Measurements from ENCODE around the gene FITM1.

The FITM1 gene

DNA sequence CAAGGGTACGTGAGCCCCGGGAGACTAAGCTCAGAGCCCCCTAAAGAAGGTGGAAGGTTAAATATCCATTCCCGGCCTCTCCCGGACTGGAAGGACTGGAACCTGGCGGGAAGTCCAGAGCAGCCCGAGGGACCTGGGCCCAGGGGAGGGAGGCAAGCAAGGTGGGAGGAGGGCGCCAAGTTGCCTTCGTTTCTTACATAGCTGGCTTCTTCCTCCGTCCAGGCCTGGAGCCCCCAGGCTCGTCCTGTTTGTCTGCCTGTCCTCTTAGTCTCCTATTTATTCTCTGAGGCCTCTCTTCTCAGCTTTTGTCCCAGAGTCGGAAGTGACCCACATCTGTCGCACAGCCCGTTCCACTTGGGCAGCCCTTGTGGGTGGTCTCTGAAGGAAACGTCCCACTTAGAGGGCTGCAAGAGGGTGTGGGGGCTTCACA, 35.6 kb upstream of the FITM1 start:
- H3F3A ChIP-seq (ENCODE audit: control insufficient read depth, insufficient read depth) = peaks cover 14% of the 10 kb centered on the region
- TF ChIP-seq EZH2phosphoT487 (IDR thresholded peaks at IDR 0.05; ENCODE audit: borderline replicate concordance, low read length) = no peak
- TF ChIP-seq, protein P1, sequence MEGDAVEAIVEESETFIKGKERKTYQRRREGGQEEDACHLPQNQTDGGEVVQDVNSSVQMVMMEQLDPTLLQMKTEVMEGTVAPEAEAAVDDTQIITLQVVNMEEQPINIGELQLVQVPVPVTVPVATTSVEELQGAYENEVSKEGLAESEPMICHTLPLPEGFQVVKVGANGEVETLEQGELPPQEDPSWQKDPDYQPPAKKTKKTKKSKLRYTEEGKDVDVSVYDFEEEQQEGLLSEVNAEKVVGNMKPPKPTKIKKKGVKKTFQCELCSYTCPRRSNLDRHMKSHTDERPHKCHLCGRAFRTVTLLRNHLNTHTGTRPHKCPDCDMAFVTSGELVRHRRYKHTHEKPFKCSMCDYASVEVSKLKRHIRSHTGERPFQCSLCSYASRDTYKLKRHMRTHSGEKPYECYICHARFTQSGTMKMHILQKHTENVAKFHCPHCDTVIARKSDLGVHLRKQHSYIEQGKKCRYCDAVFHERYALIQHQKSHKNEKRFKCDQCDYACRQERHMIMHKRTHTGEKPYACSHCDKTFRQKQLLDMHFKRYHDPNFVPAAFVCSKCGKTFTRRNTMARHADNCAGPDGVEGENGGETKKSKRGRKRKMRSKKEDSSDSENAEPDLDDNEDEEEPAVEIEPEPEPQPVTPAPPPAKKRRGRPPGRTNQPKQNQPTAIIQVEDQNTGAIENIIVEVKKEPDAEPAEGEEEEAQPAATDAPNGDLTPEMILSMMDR (IDR thresholded peaks at IDR 0.05; ENCODE audit: low read depth, low read length, poor library complexity, severe bottlenecking) = no peak
- no peaks in the 10 kb centered on the region for H3K27me3 ChIP-seq (ENCODE audit: control insufficient read depth, low read length)
- peaks cover 34% of the 10 kb centered on the region for H3K36me3 ChIP-seq (ENCODE audit: control insufficient read depth, low read length)
- peak overlapping the region; percentile 86 for H3K4me2 ChIP-seq (ENCODE audit: low read length)
- peaks cover 33% of the 10 kb centered on the region for H3K4me1 ChIP-seq (ENCODE audit: control insufficient read depth, low read length)
- peak overlapping the region; percentile 87 for H3K4me3 ChIP-seq (ENCODE audit: low read length)
- H3K9me2 ChIP-seq (replicated peaks; ENCODE audit: control insufficient read depth, low read length) = no peaks in the 10 kb centered on the region
- H3K27ac ChIP-seq (ENCODE audit: low read depth, low read length) = peak overlapping the region; percentile 93
- H4K20me1 ChIP-seq (ENCODE audit: control insufficient read depth, insufficient read depth, low read depth, low read length) = no peaks in the 10 kb centered on the region
- H3K9me3 ChIP-seq (ENCODE audit: control insufficient read depth, insufficient read depth, low read length) = no peaks in the 10 kb centered on the region
- peaks cover 17% of the 10 kb centered on the region for H3K79me2 ChIP-seq (ENCODE audit: control insufficient read depth, low read length)

DNA sequence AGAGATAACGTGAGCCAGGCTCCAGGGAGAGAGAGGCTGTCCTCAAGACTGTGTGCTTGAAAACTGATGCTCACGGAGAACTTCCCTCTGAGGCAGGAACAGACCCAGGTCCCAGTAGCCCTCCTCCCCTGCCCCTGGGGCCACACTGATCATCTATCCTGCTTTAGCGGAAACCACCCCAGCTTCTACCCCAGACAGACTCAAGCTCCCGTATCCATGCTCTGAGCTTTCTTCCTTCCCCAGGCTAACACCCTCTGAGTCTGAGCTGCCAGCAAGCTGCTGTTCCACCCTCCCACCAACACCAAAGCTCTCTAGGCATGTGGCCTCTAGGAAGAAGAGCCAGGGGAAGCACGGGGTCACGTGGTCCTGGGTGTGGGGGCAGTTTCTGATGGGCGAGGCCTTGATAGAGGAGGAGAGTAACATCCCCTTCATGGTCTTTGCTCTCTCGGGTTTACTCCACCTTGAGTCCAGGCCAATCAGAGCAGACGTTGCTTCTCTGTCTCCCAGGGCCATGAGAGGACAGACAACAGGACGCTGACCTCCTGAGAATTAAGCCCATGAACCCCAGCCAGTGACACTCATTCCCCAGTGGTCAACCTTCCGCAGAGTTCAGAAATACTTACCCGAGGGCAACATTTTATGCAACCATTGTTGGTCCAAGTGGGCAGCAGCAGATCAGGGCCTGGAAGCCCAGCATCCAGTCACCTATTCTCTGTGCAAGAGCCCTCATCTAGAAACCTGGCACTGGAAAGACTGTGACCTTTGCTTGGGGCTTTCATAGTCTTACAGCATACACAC, 35.0 kb upstream of the FITM1 start:
- Histone ChIP-seq H3K9me3 (ENCODE audit: control insufficient read depth, insufficient read depth, low read length) (no peaks in the 10 kb centered on the region), H3K4me1 (ENCODE audit: control insufficient read depth, low read length) (peaks cover 30% of the 10 kb centered on the region), H3K9me2 (replicated peaks; ENCODE audit: control insufficient read depth, low read length) (no peaks in the 10 kb centered on the region), H3K27ac (ENCODE audit: low read depth, low read length) (peak overlapping the region; percentile 93), H3K27me3 (ENCODE audit: control insufficient read depth, low read length) (no peaks in the 10 kb centered on the region), H3K4me3 (ENCODE audit: low read length) (peak overlapping the region; percentile 87), H3K4me2 (ENCODE audit: low read length) (peak overlapping the region; percentile 86), H3K36me3 (ENCODE audit: control insufficient read depth, low read length) (peaks cover 40% of the 10 kb centered on the region), H4K20me1 (ENCODE audit: control insufficient read depth, insufficient read depth, low read depth, low read length) (no peaks in the 10 kb centered on the region), H3K79me2 (ENCODE audit: control insufficient read depth, low read length) (peaks cover 17% of the 10 kb centered on the region), H3F3A (ENCODE audit: control insufficient read depth, insufficient read depth) (peaks cover 14% of the 10 kb centered on the region)
- TF ChIP-seq, protein P1 (IDR thresholded peaks at IDR 0.05; ENCODE audit: low read depth, low read length, poor library complexity, severe bottlenecking) = no peak
- TF ChIP-seq EZH2phosphoT487 (IDR thresholded peaks at IDR 0.05; ENCODE audit: borderline replicate concordance, low read length) = no peak

DNA sequence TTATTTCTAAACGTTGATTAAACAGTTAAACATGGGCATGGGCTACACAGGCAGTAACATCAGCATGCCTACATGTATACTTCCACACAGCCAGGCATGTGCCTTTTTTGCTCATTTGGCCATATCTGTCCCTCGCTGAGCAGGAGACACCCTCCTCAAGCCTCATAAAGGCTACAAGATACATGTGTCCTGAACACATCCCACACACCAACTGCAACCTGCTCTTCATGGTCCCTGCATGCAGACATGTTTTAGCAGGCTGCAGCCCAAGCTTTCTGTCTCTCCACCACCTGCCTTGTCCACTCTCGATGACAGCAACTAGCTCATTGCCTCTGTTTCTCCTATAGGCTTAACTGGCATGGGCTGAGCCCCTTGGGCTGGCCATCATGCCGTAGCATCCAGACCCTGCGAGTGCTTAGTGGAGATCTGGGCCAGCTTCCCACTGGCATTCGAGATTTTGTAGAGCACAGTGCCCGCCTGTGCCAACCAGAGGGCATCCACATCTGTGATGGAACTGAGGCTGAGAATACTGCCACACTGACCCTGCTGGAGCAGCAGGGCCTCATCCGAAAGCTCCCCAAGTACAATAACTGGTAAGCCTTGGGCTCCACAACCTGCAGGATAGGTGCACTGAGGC, 33.8 kb upstream of the FITM1 start:
- H3K9me2 ChIP-seq (replicated peaks; ENCODE audit: control insufficient read depth, low read length) = no peaks in the 10 kb centered on the region
- H3F3A ChIP-seq (ENCODE audit: control insufficient read depth, insufficient read depth) = peaks cover 14% of the 10 kb centered on the region
- no peak overlapping the region for H3K4me2 ChIP-seq (ENCODE audit: low read length)
- TF ChIP-seq EZH2phosphoT487 (IDR thresholded peaks at IDR 0.05; ENCODE audit: borderline replicate concordance, low read length) = no peak
- TF ChIP-seq, protein P1 (IDR thresholded peaks at IDR 0.05; ENCODE audit: low read depth, low read length, poor library complexity, severe bottlenecking) = no peak
- H3K9me3 ChIP-seq (ENCODE audit: control insufficient read depth, insufficient read depth, low read length) = no peaks in the 10 kb centered on the region
- no peaks in the 10 kb centered on the region for H4K20me1 ChIP-seq (ENCODE audit: control insufficient read depth, insufficient read depth, low read depth, low read length)
- peaks cover 17% of the 10 kb centered on the region for H3K79me2 ChIP-seq (ENCODE audit: control insufficient read depth, low read length)
- peaks cover 49% of the 10 kb centered on the region for H3K36me3 ChIP-seq (ENCODE audit: control insufficient read depth, low read length)
- H3K4me1 ChIP-seq (ENCODE audit: control insufficient read depth, low read length) = peaks cover 22% of the 10 kb centered on the region
- H3K27me3 ChIP-seq (ENCODE audit: control insufficient read depth, low read length) = no peaks in the 10 kb centered on the region
- H3K4me3 ChIP-seq (ENCODE audit: low read length) = no peak overlapping the region
- no peak overlapping the region for H3K27ac ChIP-seq (ENCODE audit: low read depth, low read length)

Data from DOHH2 (cell line).